Endothelial cell of umbilical vein (primary cell): ENCODE data around the gene CDHR4.

ENCODE experiments used
- CTCF ChIP-seq, 2 donors: IDR thresholded peaks; 1 replicate in 1 of 2; 2 replicates in 1 of 2; pipeline ENCODE4 v1.5.1; 2011; ENCODE audit warnings: low read length in 2 of 2, mild to moderate bottlenecking in 2 of 2, moderate library complexity in 2 of 2, control low read depth in 1 of 2, inconsistent platforms in 1 of 2, low read depth in 1 of 2; ENCODE audit not compliant: insufficient read depth in 1 of 2; ENCODE audit errors: extremely low read depth in 1 of 2
- EZH2 ChIP-seq: IDR thresholded peaks from 2 replicates; pipeline ENCODE4 v1.6.1; 2012; ENCODE audit warnings: borderline replicate concordance, low read depth, mild to moderate bottlenecking, moderate library complexity, low read length, inconsistent platforms; ENCODE audit not compliant: severe bottlenecking
- GATA2 ChIP-seq: IDR thresholded peaks from 2 replicates; pipeline ENCODE4 v1.7.0; 2011; ENCODE audit warnings: low read depth, mild to moderate bottlenecking, moderate library complexity, mixed read lengths, low read length; ENCODE audit not compliant: insufficient read length, insufficient read depth
- JUN ChIP-seq: IDR thresholded peaks from 2 replicates; pipeline ENCODE4 v1.6.1; 2011; ENCODE audit warnings: borderline replicate concordance, low read depth; ENCODE audit not compliant: insufficient read length, insufficient read depth
- MYC ChIP-seq: IDR thresholded peaks from one replicate; pipeline ENCODE4 v1.6.1; 2011; ENCODE audit warnings: mild to moderate bottlenecking, low read depth, low read length
- POLR2A ChIP-seq: IDR thresholded peaks from 2 replicates; pipeline ENCODE4 v1.6.1; 2012; ENCODE audit warnings: low read depth, mild to moderate bottlenecking, control low read depth, low read length
- POLR2AphosphoS5 ChIP-seq: IDR thresholded peaks from 2 replicates; pipeline ENCODE4 v1.6.1; 2012; ENCODE audit warnings: low read depth, mild to moderate bottlenecking, control low read depth, low read length, moderate library complexity; ENCODE audit not compliant: insufficient read depth
- TF ChIP-seq, protein P1 (sequence below): IDR thresholded peaks from 2 replicates; pipeline ENCODE4 v1.6.1; 2011; ENCODE audit not compliant: insufficient read depth, insufficient read length

- TF ChIP-seq EZH2, result no peak
- no peak for TF ChIP-seq JUN
- TF ChIP-seq POLR2A, result no peak
- no peak for TF ChIP-seq CTCF (IDR thresholded peaks at IDR 0.05; ENCODE audit: extremely low read depth in 1 of 2, insufficient read depth in 1 of 2, low read depth in 1 of 2, low read length in 2 of 2)
- TF ChIP-seq MYC, result no peak
- no peak for TF ChIP-seq POLR2AphosphoS5
- TF ChIP-seq, protein P1, sequence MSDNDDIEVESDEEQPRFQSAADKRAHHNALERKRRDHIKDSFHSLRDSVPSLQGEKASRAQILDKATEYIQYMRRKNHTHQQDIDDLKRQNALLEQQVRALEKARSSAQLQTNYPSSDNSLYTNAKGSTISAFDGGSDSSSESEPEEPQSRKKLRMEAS, result no peak
- no peak for TF ChIP-seq GATA2
Observed at GRCh38 chr3:49831341-49831740, 31.7 kb upstream of the CDHR4 start.
